Endothelial cell of hepatic sinusoid (primary cell): Measurements from ENCODE around the gene RBBP8.

Experiments used
- in situ Hi-C: cut with HindIII; loops from 2 replicates; pipeline ENCODE4 v1.10.0; 2017; ENCODE audit warnings: low sequenced_read_pairs

RBBP8 gene

GRCh38 chr18:23057096-23057495, 124.0 kb downstream of the RBBP8 start:
- in situ Hi-C loops, result loop anchor here (5.0 kb wide), 1 partner anchor 50 kb away; no protein-coding TSS in a partner anchor

GRCh38 chr18:23058746-23059415, 125.8 kb downstream of the RBBP8 start:
- in situ Hi-C loops, result loop anchor here (5.0 kb wide), 1 partner anchor 48 kb away; no protein-coding TSS in a partner anchor

GRCh38 chr18:23059541-23060465, 126.7 kb downstream of the RBBP8 start:
- in situ Hi-C loops, result loop anchor here (5.0 kb wide), 1 partner anchor 47 kb away; no protein-coding TSS in a partner anchor

GRCh38 chr18:23062011-23062410, 128.9 kb downstream of the RBBP8 start:
- in situ Hi-C loops, result no loop called here

- in situ Hi-C loops, result no loop called here
These were observed 130.4 kb downstream of the RBBP8 start for GRCh38 chr18:23063502-23063901.

- in situ Hi-C loops, result no loop called here
These were observed 132.2 kb downstream of the RBBP8 start for GRCh38 chr18:23065234-23065806.

- in situ Hi-C loops, result no loop called here
These were observed 132.9 kb downstream of the RBBP8 start for GRCh38 chr18:23066060-23066459.

- in situ Hi-C loops, result no loop called here
These were observed 133.4 kb downstream of the RBBP8 start for GRCh38 chr18:23066504-23067039.

GRCh38 chr18:23067236-23067635, 134.1 kb downstream of the RBBP8 start:
- in situ Hi-C loops, result no loop called here

GRCh38 chr18:23068011-23068410, 134.9 kb downstream of the RBBP8 start:
- in situ Hi-C loops, result no loop called here

- in situ Hi-C loops, result no loop called here
These were observed 135.6 kb downstream of the RBBP8 start for GRCh38 chr18:23068570-23069310.

- in situ Hi-C loops, result no loop called here
These were observed 136.4 kb downstream of the RBBP8 start for GRCh38 chr18:23069481-23069880.

GRCh38 chr18:23069898-23070297, 136.8 kb downstream of the RBBP8 start:
- in situ Hi-C loops, result no loop called here

GRCh38 chr18:23071285-23071684, 138.2 kb downstream of the RBBP8 start:
- in situ Hi-C loops, result no loop called here

GRCh38 chr18:23072079-23072478, 139.0 kb downstream of the RBBP8 start:
- in situ Hi-C loops, result no loop called here

GRCh38 chr18:23073996-23074606, 141.0 kb downstream of the RBBP8 start:
- in situ Hi-C loops, result no loop called here
